Progenitor cell of endocrine pancreas (in vitro differentiated cells): ENCODE results near the gene MYADML2. TPM values are rescaled to one million over a fixed set of nuclear protein-coding genes. Genes with fewer than 3 reads are reported as not detected.

Experiments
- DNase-seq: peaks from one replicate; pipeline ENCODE4 v3.0.0; 2021; ENCODE audit warnings: low spot score; ENCODE audit not compliant: unreplicated experiment
- H3K27ac Mint-ChIP-seq: 2 replicates; pipeline ENCODE4 v1.8.0; 2021; ENCODE audit warnings: mild to moderate bottlenecking, moderate library complexity, mixed read lengths
- H3K27me3 Mint-ChIP-seq: 2 replicates; pipeline ENCODE4 v1.8.0; 2021; ENCODE audit warnings: mixed read lengths
- H3K36me3 Mint-ChIP-seq: 2 replicates; pipeline ENCODE4 v1.8.0; 2022; ENCODE audit warnings: mixed read lengths; ENCODE audit not compliant: insufficient read depth
- H3K4me1 Mint-ChIP-seq: 2 replicates; pipeline ENCODE4 v1.8.0; 2021; ENCODE audit warnings: low read depth, mixed read lengths
- H3K4me3 Mint-ChIP-seq: 2 replicates; pipeline ENCODE4 v1.8.0; 2021; ENCODE audit warnings: low read depth, mild to moderate bottlenecking, moderate library complexity, mixed read lengths
- H3K9me3 Mint-ChIP-seq: 2 replicates; pipeline ENCODE4 v1.8.0; 2021; ENCODE audit warnings: low read depth, mixed read lengths
- CTCF ChIP-seq: fragments of 200-600 bp; sonication (generic); IDR thresholded peaks from one replicate; pipeline ENCODE4 v1.5.0; 2021; ENCODE audit warnings: antibody characterized with exemption, mild to moderate bottlenecking; ENCODE audit not compliant: unreplicated experiment
- total RNA-seq: library from RNA; stranded (reverse); gene quantifications from 2 replicates; pipeline ENCODE4 v1.2.1, GENCODE V29; 2021

The MYADML2 gene
- total RNA-seq, 1 donor from 2014 or later = not detected

- no peak for DNase-seq
- Mint-ChIP-seq H3K4me3 (no peak overlapping the region), H3K4me1 (no peaks in the 10 kb centered on the region), H3K36me3 (peaks cover 18% of the 10 kb centered on the region), H3K27ac (peak overlapping the region; percentile 49), H3K9me3 (no peaks in the 10 kb centered on the region), H3K27me3 (peaks cover 9% of the 10 kb centered on the region)
- no peak for TF ChIP-seq CTCF
Measured at GRCh38 chr17:81899514-81900166, 47.4 kb downstream of the MYADML2 start.

GRCh38 chr17:81898885-81899284 is 48.1 kb downstream of the MYADML2 start:
- DNase-seq = no peak
- H3K27me3 Mint-ChIP-seq = peaks cover 9% of the 10 kb centered on the region
- TF ChIP-seq CTCF = no peak
- H3K9me3 Mint-ChIP-seq = no peaks in the 10 kb centered on the region
- H3K4me3 Mint-ChIP-seq = no peak overlapping the region
- peaks cover 17% of the 10 kb centered on the region for H3K36me3 Mint-ChIP-seq
- no peak overlapping the region for H3K27ac Mint-ChIP-seq
- no peaks in the 10 kb centered on the region for H3K4me1 Mint-ChIP-seq

GRCh38 chr17:81898029-81898866 is 48.8 kb downstream of the MYADML2 start:
- Mint-ChIP-seq H3K9me3 (no peaks in the 10 kb centered on the region), H3K27ac (no peak overlapping the region), H3K27me3 (peaks cover 9% of the 10 kb centered on the region), H3K4me1 (no peaks in the 10 kb centered on the region), H3K36me3 (peaks cover 16% of the 10 kb centered on the region), H3K4me3 (no peak overlapping the region)
- no peak for DNase-seq
- no peak for TF ChIP-seq CTCF

DNA sequence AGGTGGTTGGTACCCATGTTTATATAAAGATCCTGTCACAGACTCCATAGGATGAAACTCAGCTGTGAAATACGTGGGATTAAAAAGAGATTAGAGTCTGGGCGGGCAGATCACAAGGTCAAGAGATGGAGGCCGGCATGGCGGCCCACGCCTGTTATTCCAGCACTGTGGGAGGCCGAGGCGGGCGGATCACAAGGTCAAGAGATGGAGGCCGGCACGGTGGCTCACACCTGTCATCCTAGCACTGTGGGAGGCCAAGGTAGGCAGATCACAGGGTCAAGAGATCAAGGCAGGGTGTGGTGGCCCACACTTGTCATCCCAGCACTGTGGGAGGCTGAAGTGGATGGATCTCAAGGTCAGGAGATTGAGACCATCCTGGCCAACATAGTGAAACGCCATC is 51.6 kb downstream of the MYADML2 start:
- H3K27me3 Mint-ChIP-seq = no peaks in the 10 kb centered on the region
- TF ChIP-seq CTCF = no peak
- no peak for DNase-seq
- no peak overlapping the region for H3K4me3 Mint-ChIP-seq
- H3K4me1 Mint-ChIP-seq = peaks cover 2% of the 10 kb centered on the region
- no peaks in the 10 kb centered on the region for H3K9me3 Mint-ChIP-seq
- peaks cover 12% of the 10 kb centered on the region for H3K36me3 Mint-ChIP-seq
- H3K27ac Mint-ChIP-seq = no peak overlapping the region

- peak overlapping the region; percentile 93 for H3K4me3 Mint-ChIP-seq
- TF ChIP-seq CTCF = no peak
- peaks cover 5% of the 10 kb centered on the region for H3K4me1 Mint-ChIP-seq
- H3K27ac Mint-ChIP-seq = peak overlapping the region; percentile 99
- no peaks in the 10 kb centered on the region for H3K9me3 Mint-ChIP-seq
- no peak for DNase-seq
- peaks cover 15% of the 10 kb centered on the region for H3K36me3 Mint-ChIP-seq
- H3K27me3 Mint-ChIP-seq = no peaks in the 10 kb centered on the region
Measured at GRCh38 chr17:81891303-81891552, 55.8 kb downstream of the MYADML2 start.
